HG03039 (cell line): ENCODE data around the gene MOCS2.

Experiments
- ATAC-seq: cut with Tn5 transposase; IDR thresholded peaks from one replicate; pipeline ENCODE4 v1.9.1; 2021; ENCODE audit warnings: mild to moderate bottlenecking, moderate library complexity; ENCODE audit not compliant: unreplicated experiment

Gene MOCS2

GRCh38 chr5:53055365-53055764 lies 54.2 kb downstream of the MOCS2 start:
- ATAC-seq: no peak

- ATAC-seq: no peak
Measured at GRCh38 chr5:53053364-53053763, 56.2 kb downstream of the MOCS2 start.

- no peak for ATAC-seq
Measured at GRCh38 chr5:53052499-53052898, 57.1 kb downstream of the MOCS2 start.

- no peak for ATAC-seq
Measured at GRCh38 chr5:53048248-53048647, 61.3 kb downstream of the MOCS2 start.
